ENCODE data around the gene GAS7. TPM values are rescaled to one million over a fixed set of nuclear protein-coding genes. Genes with fewer than 3 reads are reported as not detected.

GAS7 gene
- total and polyA plus RNA-seq, 2 of the 13 experiments (the other 11 are each of a cell fraction or from before 2014, with no cell fraction given) = 1.0 to 5.2 TPM

GRCh38 chr17:10130263-10130662 is 68.1 kb downstream of the GAS7 start:
- in situ Hi-C loops (cut with HindIII; ENCODE audit: extremely low pct_ligation_motif_present, low pct_unique_long_range_greater_than_20kb) = no loop called here
- peak; percentile 84 for TF ChIP-seq MNT (IDR thresholded peaks at IDR 0.05)
- peak; percentile 58 for TF ChIP-seq RAD51 (IDR thresholded peaks at IDR 0.05; ENCODE audit: borderline replicate concordance)
- no peak for TF ChIP-seq ZNF724P (CRISPR knock-in tag; IDR thresholded peaks at IDR 0.05; ENCODE audit: borderline replicate concordance)
- TF ChIP-seq, protein P1, sequence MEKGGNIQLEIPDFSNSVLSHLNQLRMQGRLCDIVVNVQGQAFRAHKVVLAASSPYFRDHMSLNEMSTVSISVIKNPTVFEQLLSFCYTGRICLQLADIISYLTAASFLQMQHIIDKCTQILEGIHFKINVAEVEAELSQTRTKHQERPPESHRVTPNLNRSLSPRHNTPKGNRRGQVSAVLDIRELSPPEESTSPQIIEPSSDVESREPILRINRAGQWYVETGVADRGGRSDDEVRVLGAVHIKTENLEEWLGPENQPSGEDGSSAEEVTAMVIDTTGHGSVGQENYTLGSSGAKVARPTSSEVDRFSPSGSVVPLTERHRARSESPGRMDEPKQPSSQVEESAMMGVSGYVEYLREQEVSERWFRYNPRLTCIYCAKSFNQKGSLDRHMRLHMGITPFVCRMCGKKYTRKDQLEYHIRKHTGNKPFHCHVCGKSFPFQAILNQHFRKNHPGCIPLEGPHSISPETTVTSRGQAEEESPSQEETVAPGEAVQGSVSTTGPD (CRISPR knock-in tag; IDR thresholded peaks at IDR 0.05) = no peak
- ChIA-PET CTCF (ENCODE audit: low intra/inter-chr PET ratio, low total read pairs) (no interaction called here), POLR2A (no interaction called here)
- H3K27me3 ChIP-seq (ENCODE audit: control insufficient read depth in 1 of 2, insufficient read depth in 2 of 2, low read length in 2 of 2) = peaks cover 0 to 4% of the 10 kb centered on the region in 2 experiments; a peak in 2 of 5 replicates
- ATAC-seq (no peak), DNase-seq (ENCODE audit: low spot score) (no peak), FAIRE-seq (no peak)
- no peaks in the 10 kb centered on the region for H3K79me2 ChIP-seq (ENCODE audit: insufficient read depth, low read length)
- H2AFZ ChIP-seq (ENCODE audit: low read length) = no peak overlapping the region
- BruUV-seq (replicated peaks) = no TSS peak
- no peak overlapping the region for H3K4me2 ChIP-seq (ENCODE audit: low read depth, low read length)
- intact Hi-C loops (cut with micrococcal nuclease; ENCODE audit: unreplicated experiment) = no loop called here
- no peak overlapping the region for H3K9ac ChIP-seq (ENCODE audit: insufficient read depth, low read depth, low read length)
- no peaks in the 10 kb centered on the region for H4K20me1 ChIP-seq (ENCODE audit: insufficient read depth, low read length)
- no peaks in the 10 kb centered on the region for H3K4me1 ChIP-seq (ENCODE audit: insufficient read depth, low read length)
- no peaks in the 10 kb centered on the region for H3K36me3 ChIP-seq (replicated peaks in 1 of 2; ENCODE audit: control insufficient read depth in 1 of 2, insufficient read depth in 2 of 2, low read length in 2 of 2)
- WGBS (ENCODE audit: low lambda C conversion rate) = 4% methylated on average over 5 of the region's 5 CpGs
- H3K9me3 ChIP-seq (ENCODE audit: low read length) = no peaks in the 10 kb centered on the region
- no peak overlapping the region for H3K27ac ChIP-seq (ENCODE audit: extremely low read length, insufficient read depth, low read length)
- H3K4me3 ChIP-seq (replicated peaks in 1 of 3; ENCODE audit: insufficient read depth in 1 of 3, low read depth in 2 of 3, low read length in 3 of 3) = no peak overlapping the region

- Histone ChIP-seq H3K4me3 (replicated peaks in 1 of 3; ENCODE audit: insufficient read depth in 1 of 3, low read depth in 2 of 3, low read length in 3 of 3) (no peak overlapping the region), H3K27me3 (ENCODE audit: control insufficient read depth in 1 of 2, insufficient read depth in 2 of 2, low read length in 2 of 2) (peaks cover 0 to 4% of the 10 kb centered on the region in 2 experiments; a peak in 1 of 5 replicates), H2AFZ (ENCODE audit: low read length) (no peak overlapping the region), H3K9me3 (ENCODE audit: low read length) (no peaks in the 10 kb centered on the region), H4K20me1 (ENCODE audit: insufficient read depth, low read length) (no peaks in the 10 kb centered on the region), H3K4me2 (ENCODE audit: low read depth, low read length) (no peak overlapping the region), H3K27ac (ENCODE audit: extremely low read length, insufficient read depth, low read length) (no peak overlapping the region), H3K79me2 (ENCODE audit: insufficient read depth, low read length) (no peaks in the 10 kb centered on the region), H3K4me1 (ENCODE audit: insufficient read depth, low read length) (no peaks in the 10 kb centered on the region), H3K9ac (ENCODE audit: insufficient read depth, low read depth, low read length) (no peak overlapping the region), H3K36me3 (replicated peaks in 1 of 2; ENCODE audit: control insufficient read depth in 1 of 2, insufficient read depth in 2 of 2, low read length in 2 of 2) (no peaks in the 10 kb centered on the region)
- in situ Hi-C loops (cut with HindIII; ENCODE audit: extremely low pct_ligation_motif_present, low pct_unique_long_range_greater_than_20kb) = no loop called here
- 33% methylated on average over 5 of the region's 19 CpGs for WGBS (ENCODE audit: low lambda C conversion rate)
- no peak for TF ChIP-seq HMGA1 (CRISPR knock-in tag; conservative IDR thresholded peaks at IDR 0.05)
- no peak for TF ChIP-seq ZNF30 (CRISPR knock-in tag; IDR thresholded peaks at IDR 0.05)
- TF ChIP-seq, protein P2, sequence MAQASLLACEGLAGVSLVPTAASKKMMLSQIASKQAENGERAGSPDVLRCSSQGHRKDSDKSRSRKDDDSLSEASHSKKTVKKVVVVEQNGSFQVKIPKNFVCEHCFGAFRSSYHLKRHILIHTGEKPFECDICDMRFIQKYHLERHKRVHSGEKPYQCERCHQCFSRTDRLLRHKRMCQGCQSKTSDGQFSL (CRISPR knock-in tag; IDR thresholded peaks at IDR 0.05) = no peak
- POLR2A ChIA-PET = no interaction called here
- DNase-seq (ENCODE audit: low spot score) (no peak), ATAC-seq (no peak), FAIRE-seq (no peak)
- intact Hi-C loops (cut with micrococcal nuclease; ENCODE audit: unreplicated experiment) = no loop called here
- BruUV-seq (replicated peaks) = no TSS peak
- CTCF ChIA-PET (ENCODE audit: low intra/inter-chr PET ratio, low total read pairs) = no interaction called here
Measured at GRCh38 chr17:10127819-10128425, 70.5 kb downstream of the GAS7 start.
